SH-SY5Y (cell line): ENCODE measurements around the gene NOL4L.

Experiments
- GATA2 ChIP-seq: IDR thresholded peaks from 2 replicates; pipeline ENCODE4 v1.6.1; 2011; ENCODE audit warnings: mild to moderate bottlenecking, low read depth, low read length
- GATA3 ChIP-seq: IDR thresholded peaks from 2 replicates; pipeline ENCODE4 v1.6.1; 2011; ENCODE audit warnings: low read depth, mild to moderate bottlenecking, low read length, moderate library complexity

- TF ChIP-seq GATA2: no peak
- TF ChIP-seq GATA3: no peak
Measured at GRCh38 chr20:32451340-32451681, 133.8 kb downstream of the NOL4L start.
